Muscle of arm (tissue), 12 donors: ENCODE measurements around the gene ITGB3. TPM values are rescaled to one million over a fixed set of nuclear protein-coding genes. Genes with fewer than 3 reads are reported as not detected.
A peak's percentile ranks its signal among the peaks of the same experiment; 100 is the strongest.

Experiments
- DNase-seq: peaks from one replicate; pipeline ENCODE4 v3.0.0-alpha.2; 2013
- polyA plus RNA-seq, 12 donors: library from polyadenylated mRNA; unstranded; fragments of 120-200 nt; gene quantifications; one replicate each; pipeline ENCODE4 v1.2.1, GENCODE V29; 2013; ENCODE audit not compliant: insufficient read length in 12 of 12

The ITGB3 gene
- polyA plus RNA-seq, 12 donors, result 10.6 to 17.7 (median 14.0) TPM; not detected in 1

GRCh38 chr17:47297661-47298400 is 44.2 kb downstream of the ITGB3 start:
- DNase-seq, result no peak

GRCh38 chr17:47298712-47299111 is 45.1 kb downstream of the ITGB3 start:
- DNase-seq, result no peak

DNA sequence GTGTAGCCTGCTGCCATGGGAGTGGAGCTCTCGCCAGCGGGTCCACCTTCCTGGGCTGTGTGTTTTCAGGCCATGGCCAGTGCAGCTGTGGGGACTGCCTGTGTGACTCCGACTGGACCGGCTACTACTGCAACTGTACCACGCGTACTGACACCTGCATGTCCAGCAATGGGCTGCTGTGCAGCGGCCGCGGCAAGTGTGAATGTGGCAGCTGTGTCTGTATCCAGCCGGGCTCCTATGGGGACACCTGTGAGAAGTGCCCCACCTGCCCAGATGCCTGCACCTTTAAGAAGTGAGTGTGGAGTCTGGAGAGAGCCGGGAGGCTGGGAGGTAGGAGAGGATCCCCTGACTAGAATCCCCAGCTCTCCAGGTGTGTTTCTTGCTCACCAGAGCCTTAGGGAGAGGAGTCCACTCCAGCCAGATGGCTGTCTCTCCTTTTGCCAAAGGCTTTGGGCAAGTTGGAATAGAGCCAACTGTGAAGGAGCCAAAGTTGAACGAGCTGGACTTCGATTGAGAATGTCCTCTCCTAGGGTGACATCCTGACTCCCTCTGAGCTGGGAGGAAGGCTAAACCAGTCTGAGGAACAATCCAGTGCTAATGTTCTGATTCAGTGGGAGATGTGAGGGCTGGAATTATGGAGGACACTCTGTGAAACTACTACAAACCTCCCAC is 45.7 kb downstream of the ITGB3 start:
- no peak for DNase-seq

- DNase-seq, result no peak
These were observed 47.1 kb downstream of the ITGB3 start for GRCh38 chr17:47300718-47301117.

DNA sequence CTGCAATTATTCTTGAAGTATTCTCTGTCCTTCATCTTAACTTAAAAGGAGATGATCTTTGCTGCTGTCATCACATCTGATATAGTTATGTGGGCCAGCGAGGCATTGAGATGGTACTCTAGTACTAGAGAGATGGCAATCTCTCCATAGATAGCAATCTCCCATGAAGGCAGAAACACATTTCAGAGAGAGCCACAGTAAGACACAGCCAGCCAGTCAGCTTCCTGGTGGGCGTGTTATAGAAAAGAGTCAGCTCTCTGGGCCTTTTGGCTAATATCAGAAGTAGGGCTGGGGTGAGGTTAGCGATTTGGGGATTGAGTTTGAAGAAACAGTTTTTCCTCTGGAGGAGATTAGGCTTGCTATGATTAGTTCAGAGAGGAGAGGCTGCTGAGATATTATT is 47.5 kb downstream of the ITGB3 start:
- DNase-seq, result no peak

DNA sequence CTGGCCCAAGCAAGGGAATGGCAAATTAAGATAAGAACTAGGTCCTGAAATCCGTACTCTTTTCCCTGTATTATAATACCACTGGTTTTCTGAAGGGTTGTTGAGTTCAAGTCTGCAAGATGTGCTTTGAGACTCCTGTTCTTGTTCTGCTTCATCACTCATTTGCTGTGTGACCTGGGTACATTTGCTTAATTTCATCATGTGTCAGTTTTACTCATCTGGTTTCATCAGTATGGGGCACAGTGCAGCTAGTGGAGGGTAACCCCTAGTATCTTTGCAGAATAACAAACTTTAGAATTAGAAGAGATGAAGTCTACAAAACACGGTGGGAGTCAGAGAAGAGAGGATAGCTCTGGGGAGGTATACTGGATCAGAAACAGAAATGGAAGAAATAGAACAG is 48.2 kb downstream of the ITGB3 start:
- DNase-seq, result no peak

DNA sequence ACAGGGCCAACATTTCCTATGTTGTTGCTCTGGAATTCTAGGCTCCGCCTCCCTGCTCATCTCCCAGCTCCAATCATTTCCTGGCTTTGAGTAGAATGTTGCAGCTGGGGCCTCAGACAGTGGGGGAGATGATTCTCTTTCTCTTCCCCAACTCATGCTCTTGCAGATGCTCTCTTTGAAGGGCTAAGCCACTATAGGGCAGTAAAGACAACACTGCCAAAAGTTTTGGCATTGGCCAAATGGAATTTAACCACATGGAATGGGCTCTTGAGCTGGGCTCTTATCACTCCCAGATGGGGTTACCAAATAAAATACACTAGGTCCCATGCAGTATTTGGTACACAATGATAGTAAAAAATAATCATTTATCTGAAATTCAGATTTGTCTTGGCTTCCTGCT is 50.6 kb downstream of the ITGB3 start:
- DNase-seq, result no peak

- no peak for DNase-seq
These were observed 51.8 kb downstream of the ITGB3 start for GRCh38 chr17:47305302-47305923.

DNA sequence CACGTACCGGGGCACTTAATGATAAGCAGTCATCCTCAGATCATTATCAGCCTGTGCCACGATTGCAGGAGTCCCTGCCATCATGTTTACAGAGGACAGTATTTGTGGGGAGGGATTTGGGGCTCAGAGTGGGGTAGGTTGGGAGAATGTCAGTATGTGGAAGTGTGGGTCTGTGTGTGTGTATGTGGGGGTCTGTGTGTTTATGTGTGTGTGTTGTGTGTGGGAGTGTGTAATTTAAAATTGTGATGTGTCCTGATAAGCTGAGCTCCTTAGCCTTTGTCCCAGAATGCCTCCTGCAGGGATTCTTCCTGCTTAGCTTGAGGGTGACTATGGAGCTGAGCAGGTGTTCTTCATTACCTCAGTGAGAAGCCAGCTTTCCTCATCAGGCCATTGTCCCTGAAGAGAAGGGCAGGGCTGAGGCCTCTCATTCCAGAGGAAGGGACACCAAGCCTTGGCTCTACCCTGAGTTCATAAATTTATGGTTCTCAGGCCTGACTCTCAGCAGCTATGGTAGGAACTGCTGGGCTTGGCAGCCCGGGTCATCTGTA is 56.6 kb downstream of the ITGB3 start:
- no peak for DNase-seq

DNA sequence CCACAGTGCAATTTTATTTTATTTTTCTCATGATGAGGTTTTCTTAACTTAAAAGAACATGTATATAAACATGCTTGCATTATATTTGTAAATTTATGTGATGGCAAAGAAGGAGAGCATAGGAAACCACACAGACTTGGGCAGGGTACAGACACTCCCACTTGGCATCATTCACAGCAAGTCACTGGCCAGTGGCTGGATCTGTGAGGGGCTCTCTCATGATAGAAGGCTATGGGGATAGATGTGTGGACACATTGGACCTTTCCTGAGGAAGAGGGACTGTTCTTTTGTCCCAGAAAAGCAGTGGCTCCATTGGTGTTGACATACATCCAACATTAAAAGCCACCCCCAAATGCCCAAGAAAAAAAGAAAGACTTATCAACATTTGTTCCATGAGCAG is 57.8 kb downstream of the ITGB3 start:
- no peak for DNase-seq

GRCh38 chr17:47315451-47316266 is 62.0 kb downstream of the ITGB3 start:
- DNase-seq, result peak; percentile 81

GRCh38 chr17:47316311-47316710 is 62.7 kb downstream of the ITGB3 start:
- DNase-seq, result peak; percentile 35

DNA sequence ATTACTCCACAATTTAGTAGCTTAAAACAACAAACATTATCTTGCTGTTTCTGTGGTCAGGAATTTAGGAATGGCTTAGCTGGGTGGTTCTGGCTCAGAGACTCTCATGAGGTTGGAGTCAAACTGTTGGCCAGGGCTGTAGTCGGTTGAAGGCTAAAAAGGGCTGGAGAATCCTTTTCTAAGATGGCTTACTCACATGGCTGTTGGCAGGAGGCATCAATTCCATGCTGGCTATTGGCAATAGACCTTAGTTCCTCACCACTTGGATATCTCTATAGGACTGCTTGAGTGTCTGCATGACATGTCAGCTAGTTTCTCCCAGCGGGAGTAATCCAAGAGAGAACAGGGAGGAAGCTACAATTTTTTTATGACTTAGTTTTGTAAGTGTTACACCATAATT is 63.5 kb downstream of the ITGB3 start:
- no peak for DNase-seq

DNA sequence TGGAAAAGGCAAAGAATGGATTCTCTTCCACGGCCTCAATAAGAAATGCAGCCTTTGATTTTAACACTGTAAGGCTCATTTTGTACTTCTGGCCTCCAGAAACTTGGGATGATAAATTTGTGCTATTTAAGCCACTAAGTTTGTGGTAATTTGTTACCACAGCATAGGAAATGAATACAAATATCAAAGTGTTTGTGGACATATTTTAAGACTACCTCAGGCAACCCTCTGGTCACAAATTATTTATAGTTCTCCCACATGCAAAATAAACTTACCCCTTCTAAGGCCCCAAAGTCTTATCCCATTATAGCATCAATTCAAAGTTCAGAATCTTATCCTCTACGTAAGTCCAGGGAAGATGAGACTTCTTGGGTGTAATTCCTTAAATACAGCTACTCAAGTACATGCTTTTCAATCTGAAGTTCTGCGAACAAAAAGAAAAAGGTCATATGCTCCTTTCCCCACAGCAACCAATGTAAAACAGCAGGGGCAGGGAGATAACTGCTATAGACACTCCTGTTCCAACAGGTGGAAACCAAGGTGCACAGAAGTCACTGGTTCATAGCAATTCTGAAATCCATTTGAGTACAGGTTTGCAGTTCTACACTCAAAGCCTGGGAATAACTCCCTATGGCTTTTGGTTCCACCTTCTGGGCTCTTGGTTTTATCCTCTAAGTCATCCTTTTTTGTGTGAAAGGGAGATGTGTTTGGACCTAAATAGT is 64.7 kb downstream of the ITGB3 start:
- no peak for DNase-seq

DNA sequence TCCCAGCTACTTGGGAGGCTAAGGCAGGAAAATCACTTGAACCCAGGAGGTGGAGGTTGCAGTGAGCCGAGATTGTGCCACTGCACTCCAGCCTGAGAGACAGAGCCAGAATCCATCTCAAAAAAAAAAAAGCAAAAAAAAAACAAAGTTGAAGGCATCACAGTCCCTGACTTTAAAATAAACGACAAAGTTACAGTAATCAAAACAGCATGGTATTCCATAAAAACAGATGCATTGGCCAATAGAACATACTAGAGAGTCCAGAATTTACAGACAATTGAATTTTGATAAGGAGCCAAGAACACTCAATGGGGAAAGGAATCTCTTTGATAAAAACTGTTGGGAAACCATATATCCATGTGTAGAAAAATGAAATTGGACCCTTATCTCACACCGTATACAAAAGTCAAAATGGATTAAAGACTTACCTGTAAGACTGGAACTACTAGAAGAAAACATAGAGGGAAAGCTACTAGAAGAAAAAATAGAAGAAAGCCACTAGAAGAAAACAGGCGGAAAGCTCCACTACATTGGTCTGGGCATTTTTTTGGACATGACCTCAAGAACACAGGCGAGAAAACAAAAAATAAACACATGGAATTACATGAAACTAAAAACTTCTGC is 67.4 kb downstream of the ITGB3 start:
- DNase-seq, result no peak

GRCh38 chr17:47323382-47324223 is 70.0 kb downstream of the ITGB3 start, which contains the start of gene EFCAB13:
Gene EFCAB13 (plus strand): TSS chr17:47323955. CDS start chr17:47328354, 4,399 bp downstream.
- DNase-seq, result peak; percentile 88

DNA sequence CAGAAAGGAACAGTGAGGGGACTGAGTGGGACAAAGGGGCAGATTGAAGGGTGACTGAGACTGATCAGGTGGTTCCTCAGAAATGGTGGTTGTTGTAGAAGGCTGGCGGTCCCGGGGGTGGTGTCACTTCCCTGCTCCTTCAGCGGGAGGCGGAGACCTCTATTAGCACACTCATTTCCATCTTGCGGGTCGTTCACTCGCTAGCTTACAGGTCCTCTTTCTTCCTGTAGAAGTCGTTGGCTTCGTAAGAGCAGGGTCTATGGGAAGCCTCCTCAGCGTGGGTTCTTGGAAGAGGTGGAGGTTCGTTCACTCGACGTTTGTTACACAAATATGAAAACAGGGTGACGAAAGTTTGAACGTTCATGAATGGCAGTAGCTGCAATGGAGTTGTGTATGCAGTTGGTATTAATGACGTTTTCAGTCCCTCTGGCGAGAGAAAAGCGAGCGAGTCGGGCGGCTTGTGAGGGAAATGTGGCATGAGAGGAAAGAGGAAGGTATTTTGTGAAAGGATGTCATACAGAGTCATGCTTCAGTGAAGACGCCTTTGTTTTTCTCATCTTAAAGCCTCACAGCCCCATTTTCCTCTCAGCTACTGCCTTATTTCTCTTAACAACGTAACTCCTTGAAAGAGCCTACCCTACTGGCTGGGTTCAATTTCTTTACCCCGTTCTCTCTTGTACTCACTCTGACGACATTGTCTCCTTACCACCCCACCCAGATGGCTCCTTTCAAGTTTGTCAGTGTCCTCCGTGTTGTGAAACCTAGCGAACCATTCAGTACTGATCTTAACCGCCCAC is 70.8 kb downstream of the ITGB3 start:
- peak; percentile 65 for DNase-seq

DNA sequence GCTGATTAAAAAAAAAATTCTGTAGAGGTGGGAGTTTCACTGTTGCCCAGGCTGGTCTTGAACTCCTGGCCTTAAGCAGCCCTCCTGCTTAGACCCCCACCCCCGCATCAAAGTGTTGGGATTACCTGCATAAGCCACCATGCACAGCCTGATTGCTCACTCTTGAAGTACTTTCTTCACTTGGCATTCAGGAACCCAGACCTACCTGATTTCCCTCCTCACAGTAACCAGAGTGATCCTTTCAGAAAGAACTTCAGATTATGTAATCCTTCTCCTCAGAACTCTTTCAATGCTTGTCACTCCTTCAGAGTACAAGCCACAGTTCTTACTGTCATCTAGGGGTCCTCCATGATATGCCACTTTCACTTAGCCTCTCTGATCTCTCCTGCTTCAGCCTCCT is 71.5 kb downstream of the ITGB3 start:
- DNase-seq, result no peak

- no peak for DNase-seq
These were observed 76.9 kb downstream of the ITGB3 start for GRCh38 chr17:47330548-47330947.
